ENCODE results near the gene ADGRB2. TPM values are rescaled to one million over a fixed set of nuclear protein-coding genes. Genes with fewer than 3 reads are reported as not detected.

The ADGRB2 gene
- total RNA-seq, 1 experiment from 2014 or later, result 12.3 TPM

GRCh38 chr1:31678681-31679080, 85.5 kb downstream of the ADGRB2 start:
- no peaks in the 10 kb centered on the region for H3K4me1 ChIP-seq (ENCODE audit: insufficient read depth, low read length)
- ChIA-PET CTCF (no interaction called here), POLR2A (ENCODE audit: unreplicated experiment) (no interaction called here)
- ATAC-seq (no peak), DNase-seq (no peak)
- no peak overlapping the region for H3K4me2 ChIP-seq (ENCODE audit: low read length)
- H4K20me1 ChIP-seq (ENCODE audit: low read length), result no peaks in the 10 kb centered on the region
- intact Hi-C loops (cut with micrococcal nuclease), result no loop called here
- no peak overlapping the region for H3K27ac ChIP-seq (ENCODE audit: low read length)
- no peaks in the 10 kb centered on the region for H3F3A ChIP-seq (ENCODE audit: low read length, unreplicated experiment)
- H3K36me3 ChIP-seq (ENCODE audit: low read depth, low read length), result no peaks in the 10 kb centered on the region
- BruUV-seq (replicated peaks), result no TSS peak
- H2AFZ ChIP-seq (ENCODE audit: low read length), result no peak overlapping the region
- no peak overlapping the region for H3K9ac ChIP-seq (ENCODE audit: low read length)
- H3K9me2 ChIP-seq (replicated peaks; ENCODE audit: low read length), result no peaks in the 10 kb centered on the region
- TF ChIP-seq EZH2 (IDR thresholded peaks at IDR 0.05; ENCODE audit: low read length, unreplicated experiment) (no peak), CTCF (conservative IDR thresholded peaks at IDR 0.05; ENCODE audit: low read depth, low read length) (no peak), EZH2phosphoT487 (IDR thresholded peaks at IDR 0.05; ENCODE audit: borderline replicate concordance, low read length) (no peak)
- no peaks in the 10 kb centered on the region for H3K9me3 ChIP-seq (ENCODE audit: low read length)
- no peak overlapping the region for H3K4me3 ChIP-seq (ENCODE audit: low read length)
- no peaks in the 10 kb centered on the region for H3K27me3 ChIP-seq (ENCODE audit: low read length)
- no peaks in the 10 kb centered on the region for H3K79me2 ChIP-seq (ENCODE audit: low read length)

GRCh38 chr1:31677949-31678348, 86.2 kb downstream of the ADGRB2 start:
- no peak for DNase-seq
- no peak for ATAC-seq
- H3K36me3 ChIP-seq (ENCODE audit: low read depth, low read length), result no peaks in the 10 kb centered on the region
- H3K4me1 ChIP-seq (ENCODE audit: insufficient read depth, low read length), result no peaks in the 10 kb centered on the region
- H2AFZ ChIP-seq (ENCODE audit: low read length), result no peak overlapping the region
- ChIA-PET POLR2A (ENCODE audit: unreplicated experiment) (no interaction called here), CTCF (no interaction called here)
- intact Hi-C loops (cut with micrococcal nuclease), result no loop called here
- no peaks in the 10 kb centered on the region for H4K20me1 ChIP-seq (ENCODE audit: low read length)
- no peaks in the 10 kb centered on the region for H3K9me2 ChIP-seq (replicated peaks; ENCODE audit: low read length)
- no peak overlapping the region for H3K4me2 ChIP-seq (ENCODE audit: low read length)
- no peak overlapping the region for H3K9ac ChIP-seq (ENCODE audit: low read length)
- H3K4me3 ChIP-seq (ENCODE audit: low read length), result no peak overlapping the region
- H3K27ac ChIP-seq (ENCODE audit: low read length), result no peak overlapping the region
- H3K79me2 ChIP-seq (ENCODE audit: low read length), result no peaks in the 10 kb centered on the region
- H3K27me3 ChIP-seq (ENCODE audit: low read length), result no peaks in the 10 kb centered on the region
- no peaks in the 10 kb centered on the region for H3F3A ChIP-seq (ENCODE audit: low read length, unreplicated experiment)
- H3K9me3 ChIP-seq (ENCODE audit: low read length), result no peaks in the 10 kb centered on the region
- no TSS peak for BruUV-seq (replicated peaks)
- TF ChIP-seq CTCF (conservative IDR thresholded peaks at IDR 0.05; ENCODE audit: low read depth, low read length) (no peak), EZH2 (IDR thresholded peaks at IDR 0.05; ENCODE audit: low read length, unreplicated experiment) (no peak), EZH2phosphoT487 (IDR thresholded peaks at IDR 0.05; ENCODE audit: borderline replicate concordance, low read length) (no peak)

GRCh38 chr1:31677401-31677800, 86.7 kb downstream of the ADGRB2 start:
- CTCF ChIA-PET, result no interaction called here
- POLR2A ChIA-PET (ENCODE audit: unreplicated experiment), result no interaction called here
- no TSS peak for BruUV-seq (replicated peaks)

More at GRCh38 chr1:31677401-31677800, 86.7 kb downstream of the ADGRB2 start:
- Histone ChIP-seq H3K9me2 (replicated peaks; ENCODE audit: low read length) (no peaks in the 10 kb centered on the region), H3K79me2 (ENCODE audit: low read length) (no peaks in the 10 kb centered on the region), H4K20me1 (ENCODE audit: low read length) (no peaks in the 10 kb centered on the region), H2AFZ (ENCODE audit: low read length) (no peak overlapping the region), H3K4me1 (ENCODE audit: insufficient read depth, low read length) (no peaks in the 10 kb centered on the region), H3K4me3 (ENCODE audit: low read length) (no peak overlapping the region), H3K27ac (ENCODE audit: low read length) (no peak overlapping the region), H3F3A (ENCODE audit: low read length, unreplicated experiment) (no peaks in the 10 kb centered on the region), H3K4me2 (ENCODE audit: low read length) (no peak overlapping the region), H3K9me3 (ENCODE audit: low read length) (no peaks in the 10 kb centered on the region), H3K9ac (ENCODE audit: low read length) (no peak overlapping the region), H3K27me3 (ENCODE audit: low read length) (no peaks in the 10 kb centered on the region), H3K36me3 (ENCODE audit: low read depth, low read length) (no peaks in the 10 kb centered on the region)
- ATAC-seq, result no peak
- no peak for DNase-seq
- intact Hi-C loops (cut with micrococcal nuclease), result no loop called here
- TF ChIP-seq EZH2phosphoT487 (IDR thresholded peaks at IDR 0.05; ENCODE audit: borderline replicate concordance, low read length) (no peak), CTCF (conservative IDR thresholded peaks at IDR 0.05; ENCODE audit: low read depth, low read length) (no peak), EZH2 (IDR thresholded peaks at IDR 0.05; ENCODE audit: low read length, unreplicated experiment) (no peak)

Small RNA genes lying within 50 kb of the gene (microRNA-seq; reads per million reads assigned to microRNA genes)
- not detected for gene MIR4254 (ENCODE audit: unreplicated experiment)

Other genes with a start within 250 kb of the ADGRB2 start
- gene TINAGL1, start 187.8 kb downstream of the ADGRB2 start, total RNA-seq (2014; rRNA removed), result 176 and 217 TPM in 2 replicates
- not detected in 2 replicates for gene HCRTR1, start 146.7 kb downstream of the ADGRB2 start, total RNA-seq (2014; rRNA removed)
- gene PEF1, start 119.5 kb downstream of the ADGRB2 start, total RNA-seq (2014; rRNA removed), result 88.4 and 91.6 TPM in 2 replicates
- gene COL16A1, start 60.3 kb downstream of the ADGRB2 start, total RNA-seq (2014; rRNA removed), result 1.7 and 5.0 TPM in 2 replicates
- 4.1 and 5.4 TPM in 2 replicates for gene SPOCD1, start 51.7 kb upstream of the ADGRB2 start, total RNA-seq (2014; rRNA removed)
- gene PTP4A2, start 174.0 kb upstream of the ADGRB2 start, total RNA-seq (2014; rRNA removed), result 335 and 340 TPM in 2 replicates
- 86.7 and 114 TPM in 2 replicates for gene KHDRBS1, start 249.5 kb upstream of the ADGRB2 start, total RNA-seq (2014; rRNA removed)